Jurkat, Clone E6-1 (cell line): ENCODE measurements around the gene PATL2.
"Not testable (repeated sequence)": the region's sequence is repeated elsewhere in the genome, so short reads cannot be mapped to it uniquely, and the experiment has no call there.

Source experiments
- DNase-seq: peaks from one replicate; pipeline ENCODE4 v3.0.0-alpha.2; 2011; ENCODE audit warnings: low read depth, low spot score
- H3K4me3 ChIP-seq: 2 replicates; pipeline ENCODE4 v1.5.1; 2011; ENCODE audit warnings: mild to moderate bottlenecking, low read length, control low read depth, moderate library complexity

Gene PATL2

GRCh38 chr15:44662478-44663409 is 48.4 kb downstream of the PATL2 start:
- peak; percentile 52 for DNase-seq
- H3K4me3 ChIP-seq, result peak overlapping the region; percentile 86

DNA sequence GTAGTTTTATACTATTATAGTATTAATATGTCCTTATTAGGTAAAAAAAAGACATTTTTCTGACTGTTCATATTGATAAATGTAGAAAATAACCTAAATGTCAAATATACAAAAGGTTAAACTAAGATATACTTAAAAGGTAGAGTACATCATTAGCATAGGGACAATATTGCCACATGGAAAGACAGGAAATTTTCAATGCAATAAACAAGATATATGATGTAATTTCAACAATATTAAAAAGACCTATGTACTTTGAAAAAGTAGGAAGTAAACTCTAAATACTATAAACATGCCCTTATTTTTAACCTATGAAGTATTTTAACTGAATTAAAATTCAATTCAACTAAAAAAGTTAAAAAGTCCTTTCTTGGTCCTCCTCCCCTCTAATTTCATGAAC is 49.5 kb downstream of the PATL2 start:
- DNase-seq, result no peak
- H3K4me3 ChIP-seq, result no peak overlapping the region

GRCh38 chr15:44659056-44659455 is 52.1 kb downstream of the PATL2 start:
- no peak for DNase-seq
- no peak overlapping the region for H3K4me3 ChIP-seq

DNA sequence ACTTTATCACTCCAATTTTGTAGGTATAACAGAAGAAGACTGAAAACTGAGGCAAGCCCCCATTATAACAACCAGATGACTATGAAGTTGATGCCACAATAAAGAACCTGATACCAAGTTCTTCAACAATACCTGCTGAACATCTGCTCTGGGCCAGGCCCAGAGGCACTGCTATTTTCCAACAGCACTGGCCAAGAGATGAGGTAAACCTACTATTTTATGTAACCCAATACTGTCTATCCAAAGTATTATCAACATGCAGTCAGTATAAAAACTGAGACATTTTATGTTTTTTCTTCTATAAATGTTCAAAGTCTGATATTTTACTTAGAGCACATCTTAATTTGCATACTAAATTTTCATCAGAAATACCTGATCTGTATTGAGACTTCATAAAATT is 53.7 kb downstream of the PATL2 start:
- no peak overlapping the region for H3K4me3 ChIP-seq
- DNase-seq, result no peak

DNA sequence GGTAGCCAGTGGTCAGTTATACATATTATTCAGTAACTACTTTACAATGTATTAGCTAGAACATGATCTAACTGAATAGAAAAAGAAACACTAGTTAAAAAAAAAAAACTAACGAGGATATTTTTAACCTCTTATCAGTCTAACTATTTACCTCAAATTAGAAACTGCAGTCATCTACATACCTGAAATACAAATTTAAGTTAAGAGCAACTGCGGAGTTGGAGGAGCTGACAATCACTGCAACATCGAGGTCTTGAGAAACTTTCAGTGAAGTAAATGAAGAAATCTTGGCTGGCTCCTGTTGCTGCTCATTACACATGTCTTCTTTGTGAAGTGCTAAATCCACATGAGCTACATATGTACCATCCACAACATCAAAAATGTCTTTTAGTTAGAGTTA is 54.2 kb downstream of the PATL2 start:
- H3K4me3 ChIP-seq, result no peak overlapping the region
- no peak for DNase-seq

DNA sequence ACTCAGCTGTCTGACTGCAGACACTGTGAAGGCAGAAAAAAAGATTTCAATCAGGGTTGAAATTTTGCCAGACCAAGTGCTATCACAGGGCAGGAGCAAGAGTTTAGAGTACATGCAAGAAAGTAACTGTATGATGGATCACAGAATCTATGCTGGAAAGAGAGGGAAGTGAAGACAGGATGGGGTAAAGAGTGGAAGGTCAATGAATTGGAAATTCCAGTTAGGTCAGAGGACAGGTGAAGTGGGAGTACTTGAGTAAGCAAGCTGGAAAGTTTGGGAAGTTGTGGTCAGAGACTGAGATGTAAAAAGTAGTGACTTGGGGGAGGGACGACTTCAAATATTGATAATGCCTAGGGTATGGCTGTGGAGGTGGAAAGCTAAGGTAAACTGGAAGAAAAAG is 54.8 kb downstream of the PATL2 start:
- H3K4me3 ChIP-seq, result no peak overlapping the region
- DNase-seq, result no peak

- no peak for DNase-seq
- no peak overlapping the region for H3K4me3 ChIP-seq
These were observed 56.3 kb downstream of the PATL2 start for GRCh38 chr15:44654858-44655257.

- H3K4me3 ChIP-seq, result no peak overlapping the region
- no peak for DNase-seq
These were observed 63.5 kb downstream of the PATL2 start for GRCh38 chr15:44647637-44648036.

DNA sequence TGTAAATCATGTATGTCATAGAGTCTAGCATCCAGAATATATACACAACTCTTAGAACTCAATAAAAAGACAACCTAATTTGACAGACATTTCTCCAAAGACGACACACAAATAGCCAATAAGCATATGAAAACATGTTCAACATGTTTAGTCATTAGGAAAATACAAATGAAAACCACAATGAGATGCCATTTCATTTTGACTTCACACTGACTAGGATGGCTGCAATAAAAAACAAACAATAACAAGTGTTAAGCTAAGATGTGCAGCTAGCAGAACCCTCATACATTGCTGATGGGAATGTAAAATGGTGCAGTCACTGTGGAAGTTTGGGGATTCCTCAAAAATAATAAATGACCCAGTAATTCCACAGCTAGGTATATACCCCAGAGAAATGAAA is 64.1 kb downstream of the PATL2 start:
- DNase-seq, result no peak
- H3K4me3 ChIP-seq, result no peak overlapping the region

- no peak for DNase-seq
- H3K4me3 ChIP-seq, result no peak overlapping the region
These were observed 64.7 kb downstream of the PATL2 start for GRCh38 chr15:44646460-44646859.

DNA sequence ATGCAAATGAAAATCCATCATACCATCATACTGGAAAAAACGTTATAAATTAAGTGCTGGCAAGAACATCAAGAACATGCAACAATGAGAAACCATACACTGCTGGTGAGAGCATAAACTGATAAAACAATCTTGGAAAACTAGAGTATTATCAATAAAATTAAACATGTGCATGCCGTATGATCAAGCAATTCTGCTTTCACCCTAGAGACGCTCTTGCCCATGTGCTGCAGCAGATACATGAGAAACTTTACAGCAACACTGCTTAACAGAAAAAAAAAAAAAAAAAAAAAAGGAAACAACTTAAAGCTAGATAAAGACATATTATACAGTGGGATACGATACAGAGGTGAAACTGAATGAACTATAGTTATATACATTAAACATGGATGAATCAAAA is 69.5 kb downstream of the PATL2 start:
- DNase-seq, result no peak
- no peak overlapping the region for H3K4me3 ChIP-seq

- DNase-seq, result no peak
These were observed 74.1 kb downstream of the PATL2 start for GRCh38 chr15:44636976-44637375.

DNA sequence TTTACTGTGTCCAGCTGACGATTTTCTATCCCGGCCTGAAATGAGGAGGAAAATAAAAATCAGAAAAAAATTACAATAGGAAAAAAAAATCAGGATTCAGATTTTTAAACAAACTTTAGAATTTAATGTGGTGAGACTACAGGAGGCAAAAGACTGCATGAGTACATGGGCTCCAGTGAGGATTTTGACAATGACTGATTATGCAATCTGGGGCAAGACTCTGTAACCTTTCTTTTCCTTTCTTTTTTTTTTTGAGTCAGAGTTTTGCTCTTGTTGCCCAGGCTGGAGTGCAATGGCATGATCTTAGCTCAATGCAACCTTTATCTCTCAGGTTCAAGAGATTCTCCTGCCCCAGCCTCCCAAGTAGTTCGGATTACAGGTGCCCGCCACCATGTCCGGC is 77.5 kb downstream of the PATL2 start:
- DNase-seq, result no peak
- H3K4me3 ChIP-seq, result no peak overlapping the region

More at GRCh38 chr15:44636976-44637375, 74.1 kb downstream of the PATL2 start:
- H3K4me3 ChIP-seq, result no peak overlapping the region

DNA sequence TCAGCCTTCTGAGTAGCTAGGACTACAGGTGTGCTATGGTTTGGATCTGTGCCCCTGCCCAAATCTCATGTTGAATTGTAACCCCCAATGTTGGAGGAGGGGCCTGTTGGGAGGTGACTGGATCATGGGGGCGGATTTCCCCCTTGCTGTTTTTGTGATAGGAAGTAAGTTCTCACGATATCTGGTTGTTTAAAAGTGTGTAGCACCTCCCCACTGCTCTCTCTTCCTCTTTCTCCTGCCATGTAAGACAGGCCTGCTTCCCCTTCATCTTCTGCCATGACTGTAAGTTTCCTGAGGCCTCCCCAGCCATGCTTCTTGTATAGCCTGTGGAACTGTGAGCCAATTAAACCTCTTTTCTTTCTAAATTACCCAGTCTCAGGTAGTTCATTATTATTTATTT is 85.8 kb downstream of the PATL2 start:
- H3K4me3 ChIP-seq, DNase-seq: not testable (repeated sequence)

DNA sequence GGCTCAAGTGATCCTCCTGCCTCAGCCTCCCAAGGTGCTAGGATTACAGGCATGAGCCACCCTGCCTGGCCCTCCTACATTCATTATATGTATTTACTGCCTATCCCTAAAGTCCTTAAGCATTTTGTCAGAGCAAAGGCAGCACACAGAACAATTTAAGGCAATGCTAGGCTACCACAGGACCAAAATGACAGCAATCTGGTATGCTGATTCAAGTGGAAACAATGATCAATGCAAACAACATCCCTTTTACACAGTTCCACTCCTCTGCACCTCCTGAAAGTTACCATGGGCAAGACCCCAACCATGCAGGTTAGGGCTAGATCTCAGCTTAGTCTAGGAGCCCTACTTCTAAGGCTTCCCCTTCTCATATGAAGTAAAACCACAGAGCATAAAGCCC is 87.9 kb downstream of the PATL2 start:
- no peak overlapping the region for H3K4me3 ChIP-seq
- no peak for DNase-seq

DNA sequence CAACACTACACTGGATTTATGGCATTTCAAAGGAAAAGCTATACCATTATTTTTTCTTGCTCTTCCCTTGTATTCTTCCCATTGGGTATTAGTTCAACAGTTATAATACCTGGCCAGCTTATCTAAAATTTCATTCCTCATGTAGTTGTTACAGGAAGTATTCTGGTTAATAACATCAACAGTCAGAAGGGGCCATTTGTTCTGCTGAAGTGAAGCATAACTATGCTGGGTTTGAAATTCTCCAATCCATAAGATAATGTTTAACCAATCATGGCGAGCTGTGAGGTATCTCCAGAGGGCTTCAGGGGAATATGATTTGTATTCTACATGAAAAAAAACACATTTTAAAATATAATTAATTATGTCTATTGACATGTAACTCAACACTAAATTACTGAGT is 91.0 kb downstream of the PATL2 start:
- no peak overlapping the region for H3K4me3 ChIP-seq
- DNase-seq, result no peak

DNA sequence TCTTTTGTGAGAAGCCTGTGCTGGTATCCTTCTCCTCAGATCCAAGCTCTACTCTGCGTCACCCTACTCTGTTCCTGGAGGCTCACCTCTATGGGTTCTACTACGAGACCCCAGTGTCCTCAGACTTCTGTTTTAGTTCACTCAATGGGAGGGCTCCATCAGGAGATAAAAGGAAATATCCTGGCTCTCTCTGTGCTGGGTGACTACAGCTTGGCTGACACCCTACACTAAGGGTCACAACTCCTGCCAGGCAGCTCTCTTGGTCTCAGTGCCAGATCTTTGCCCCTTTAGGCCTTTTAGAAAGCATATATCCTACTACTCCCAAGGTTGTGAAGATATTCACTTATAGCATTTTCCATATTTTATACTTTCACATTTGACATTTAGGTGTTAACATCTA is 94.1 kb downstream of the PATL2 start:
- no peak for DNase-seq
- no peak overlapping the region for H3K4me3 ChIP-seq
